ENCODE measurements around the gene TCOF1.
A peak's percentile ranks its signal among the peaks of the same experiment; 100 is the strongest.

The TCOF1 gene

DNA sequence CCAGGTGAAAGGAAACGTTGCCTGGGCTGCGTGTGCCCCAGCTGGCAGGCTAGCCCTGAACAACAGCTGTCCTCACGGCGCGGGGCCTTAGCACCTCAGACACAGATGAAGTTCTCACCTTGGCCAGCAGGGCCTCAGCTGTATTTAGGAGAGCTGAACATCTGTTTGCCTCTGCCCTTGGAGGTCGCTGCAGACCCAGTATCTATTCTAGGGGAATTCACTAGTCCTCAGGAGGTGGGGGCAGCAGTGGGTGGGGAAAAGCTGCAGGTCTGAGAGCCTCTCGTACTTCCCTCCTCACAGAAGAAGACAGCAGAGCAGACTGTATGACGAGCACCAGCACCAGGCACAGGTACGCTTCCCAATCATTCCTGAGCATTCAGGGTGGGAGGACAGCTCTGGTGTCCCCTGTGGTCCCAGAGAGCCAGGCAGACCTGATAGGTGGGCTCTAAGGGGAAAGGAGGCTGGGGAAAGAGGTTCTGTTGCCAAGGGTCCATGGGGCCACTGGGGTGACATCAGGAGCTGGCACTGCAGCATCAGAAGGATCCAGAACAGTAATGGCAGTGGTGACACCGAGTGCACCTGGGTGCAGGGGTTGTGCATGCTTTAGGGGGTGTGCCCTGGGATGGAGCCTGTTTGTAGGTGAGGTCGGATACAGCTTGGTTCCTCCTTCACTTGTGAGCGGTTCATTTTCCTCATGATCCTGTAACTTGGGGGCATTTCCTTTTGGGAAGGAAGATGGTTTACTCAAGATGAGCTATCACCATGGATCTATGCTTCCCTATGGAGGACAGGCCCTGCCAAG is 41.4 kb downstream of the TCOF1 start:
- Histone ChIP-seq H4K20me1 (ENCODE audit: insufficient read depth, low read length) (no peaks in the 10 kb centered on the region), H3F3A (ENCODE audit: insufficient read depth, low read length) (no peaks in the 10 kb centered on the region), H3K4me2 (ENCODE audit: low read length) (no peak overlapping the region; the same call in 1 of the 2 replicates), H3K9me2 (ENCODE audit: low read depth, low read length) (no peaks in the 10 kb centered on the region), H3K27me3 (ENCODE audit: insufficient read depth, low read length) (no peaks in the 10 kb centered on the region), H3K9me3 (ENCODE audit: low read length) (no peaks in the 10 kb centered on the region), H3K79me2 (ENCODE audit: insufficient read depth, low read length) (no peaks in the 10 kb centered on the region), H3K36me3 (ENCODE audit: insufficient read depth, low read length) (peaks cover 92% of the 10 kb centered on the region), H2AFZ (ENCODE audit: low read length) (no peak overlapping the region), H3K9ac (ENCODE audit: low read length) (no peak overlapping the region), H3K4me1 (ENCODE audit: insufficient read depth, low read length, severe bottlenecking) (peaks cover 6% of the 10 kb centered on the region), H3K27ac (ENCODE audit: low read depth, low read length, poor library complexity, severe bottlenecking) (peak overlapping the region; percentile 18), H3K4me3 (ENCODE audit: low read depth, low read length, poor library complexity, severe bottlenecking) (no peak overlapping the region)
- TF ChIP-seq, protein P1, sequence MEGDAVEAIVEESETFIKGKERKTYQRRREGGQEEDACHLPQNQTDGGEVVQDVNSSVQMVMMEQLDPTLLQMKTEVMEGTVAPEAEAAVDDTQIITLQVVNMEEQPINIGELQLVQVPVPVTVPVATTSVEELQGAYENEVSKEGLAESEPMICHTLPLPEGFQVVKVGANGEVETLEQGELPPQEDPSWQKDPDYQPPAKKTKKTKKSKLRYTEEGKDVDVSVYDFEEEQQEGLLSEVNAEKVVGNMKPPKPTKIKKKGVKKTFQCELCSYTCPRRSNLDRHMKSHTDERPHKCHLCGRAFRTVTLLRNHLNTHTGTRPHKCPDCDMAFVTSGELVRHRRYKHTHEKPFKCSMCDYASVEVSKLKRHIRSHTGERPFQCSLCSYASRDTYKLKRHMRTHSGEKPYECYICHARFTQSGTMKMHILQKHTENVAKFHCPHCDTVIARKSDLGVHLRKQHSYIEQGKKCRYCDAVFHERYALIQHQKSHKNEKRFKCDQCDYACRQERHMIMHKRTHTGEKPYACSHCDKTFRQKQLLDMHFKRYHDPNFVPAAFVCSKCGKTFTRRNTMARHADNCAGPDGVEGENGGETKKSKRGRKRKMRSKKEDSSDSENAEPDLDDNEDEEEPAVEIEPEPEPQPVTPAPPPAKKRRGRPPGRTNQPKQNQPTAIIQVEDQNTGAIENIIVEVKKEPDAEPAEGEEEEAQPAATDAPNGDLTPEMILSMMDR (IDR thresholded peaks at IDR 0.05; ENCODE audit: low read length): peak; percentile 98
- TF ChIP-seq EZH2 (IDR thresholded peaks at IDR 0.05; ENCODE audit: borderline replicate concordance, low read length): no peak

DNA sequence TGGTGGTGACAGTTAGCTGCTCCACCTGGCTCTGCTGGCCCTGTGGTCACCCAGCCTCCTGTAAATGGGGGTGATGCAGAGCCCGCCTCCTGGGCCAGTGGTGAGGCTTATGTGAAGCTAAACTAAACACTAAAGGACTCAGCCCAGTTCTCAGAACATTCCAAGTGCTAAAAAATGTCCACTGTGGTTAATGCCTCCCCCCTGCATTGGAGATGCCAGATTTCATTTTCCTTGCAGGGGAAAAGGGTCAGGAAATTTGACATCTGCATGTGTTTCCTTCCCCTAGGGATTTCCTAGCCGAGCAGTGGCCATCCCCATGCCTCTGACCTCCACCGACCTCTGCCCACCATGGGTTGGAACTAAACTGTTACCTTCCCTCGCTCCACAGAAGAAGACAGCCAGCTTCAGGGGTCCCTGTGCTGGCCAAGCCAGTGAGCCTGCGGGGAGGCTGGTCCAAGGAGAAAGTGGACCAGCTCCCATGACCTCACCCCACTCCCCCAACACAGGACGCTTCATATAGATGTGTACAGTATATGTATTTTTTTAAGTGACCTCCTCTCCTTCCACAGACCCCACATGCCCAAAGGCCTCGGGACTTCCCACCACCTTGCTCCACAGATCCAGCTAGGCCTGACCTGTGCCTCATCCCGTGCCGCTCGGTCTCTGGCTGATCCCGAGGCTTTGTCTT is 42.2 kb downstream of the TCOF1 start:
- Histone ChIP-seq H4K20me1 (ENCODE audit: insufficient read depth, low read length) (no peaks in the 10 kb centered on the region), H3K4me3 (ENCODE audit: low read depth, low read length, poor library complexity, severe bottlenecking) (no peak overlapping the region), H2AFZ (ENCODE audit: low read length) (no peak overlapping the region), H3K9me3 (ENCODE audit: low read length) (no peaks in the 10 kb centered on the region), H3K4me2 (ENCODE audit: low read length) (no peak overlapping the region), H3K79me2 (ENCODE audit: insufficient read depth, low read length) (no peaks in the 10 kb centered on the region), H3K4me1 (ENCODE audit: insufficient read depth, low read length, severe bottlenecking) (peaks cover 6% of the 10 kb centered on the region), H3F3A (ENCODE audit: insufficient read depth, low read length) (no peaks in the 10 kb centered on the region), H3K27ac (ENCODE audit: low read depth, low read length, poor library complexity, severe bottlenecking) (no peak overlapping the region), H3K9ac (ENCODE audit: low read length) (no peak overlapping the region), H3K36me3 (ENCODE audit: insufficient read depth, low read length) (peaks cover 92% of the 10 kb centered on the region), H3K9me2 (ENCODE audit: low read depth, low read length) (no peaks in the 10 kb centered on the region), H3K27me3 (ENCODE audit: insufficient read depth, low read length) (no peaks in the 10 kb centered on the region)
- TF ChIP-seq EZH2 (IDR thresholded peaks at IDR 0.05; ENCODE audit: borderline replicate concordance, low read length): no peak
- TF ChIP-seq, protein P1 (IDR thresholded peaks at IDR 0.05; ENCODE audit: low read length): no peak

DNA sequence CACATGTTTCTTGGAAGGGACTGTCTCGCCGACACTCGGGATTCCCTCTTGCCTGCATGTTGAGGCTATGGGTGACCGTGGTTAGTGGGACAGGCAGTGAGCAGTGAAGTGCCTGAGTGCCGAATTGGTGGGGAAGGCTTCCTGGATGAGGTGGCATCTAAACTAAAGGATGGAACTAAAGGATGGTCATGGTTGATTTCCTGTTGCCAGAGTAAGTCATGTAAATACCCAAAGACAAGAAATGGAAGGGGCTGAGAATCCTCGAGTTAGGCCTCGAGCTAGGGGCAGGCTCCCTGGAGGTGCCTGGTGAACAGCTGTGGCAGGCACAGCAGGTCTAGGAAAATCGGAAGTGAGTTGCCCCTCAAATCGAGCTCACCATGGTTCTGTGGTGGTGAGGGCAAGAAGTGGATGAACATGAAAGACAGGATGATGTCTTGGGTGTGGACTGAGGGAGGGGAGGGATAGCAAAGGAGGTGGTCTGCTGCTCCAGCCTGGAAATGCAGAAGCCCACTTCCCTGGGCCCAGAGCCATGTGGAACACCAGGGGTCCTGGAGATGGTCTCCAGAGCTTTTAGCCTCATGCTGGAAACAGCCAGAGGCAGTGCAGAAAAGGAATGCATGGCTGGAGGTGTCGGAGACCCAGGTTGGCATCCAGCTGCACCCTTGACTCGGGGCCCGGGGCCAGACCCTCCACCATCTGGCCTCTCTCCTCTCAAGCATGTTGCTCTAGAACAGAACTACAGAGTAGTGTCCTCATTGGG is 43.0 kb downstream of the TCOF1 start:
- Histone ChIP-seq H3K4me2 (ENCODE audit: low read length) (no peak overlapping the region), H2AFZ (ENCODE audit: low read length) (no peak overlapping the region), H3K4me1 (ENCODE audit: insufficient read depth, low read length, severe bottlenecking) (peaks cover 6% of the 10 kb centered on the region), H3K27ac (ENCODE audit: low read depth, low read length, poor library complexity, severe bottlenecking) (peak overlapping the region; percentile 34), H3F3A (ENCODE audit: insufficient read depth, low read length) (no peaks in the 10 kb centered on the region), H4K20me1 (ENCODE audit: insufficient read depth, low read length) (no peaks in the 10 kb centered on the region), H3K9me3 (ENCODE audit: low read length) (no peaks in the 10 kb centered on the region), H3K4me3 (ENCODE audit: low read depth, low read length, poor library complexity, severe bottlenecking) (no peak overlapping the region), H3K27me3 (ENCODE audit: insufficient read depth, low read length) (no peaks in the 10 kb centered on the region), H3K9me2 (ENCODE audit: low read depth, low read length) (no peaks in the 10 kb centered on the region), H3K36me3 (ENCODE audit: insufficient read depth, low read length) (peaks cover 92% of the 10 kb centered on the region), H3K79me2 (ENCODE audit: insufficient read depth, low read length) (no peaks in the 10 kb centered on the region), H3K9ac (ENCODE audit: low read length) (no peak overlapping the region)
- TF ChIP-seq, protein P1 (IDR thresholded peaks at IDR 0.05; ENCODE audit: low read length): no peak
- TF ChIP-seq EZH2 (IDR thresholded peaks at IDR 0.05; ENCODE audit: borderline replicate concordance, low read length): no peak

Data from OCI-LY1 (cell line).